Gastroesophageal sphincter (tissue), 3 donors: ENCODE results near the gene TPBGL.

ENCODE experiments used
- CTCF ChIP-seq, 4 experiments: fragments of 200-600 bp in 2 of 4; fragments of 450-650 bp in 2 of 4; sonication (generic) in 1 of 4; IDR thresholded peaks; one replicate each; pipeline ENCODE4 v1.5.1; 2017 to 2019; ENCODE audit warnings: antibody characterized with exemption in 4 of 4, mild to moderate bottlenecking in 2 of 4, moderate library complexity in 2 of 4
- EP300 ChIP-seq: sonication (generic); formaldehyde crosslinking; IDR thresholded peaks from one replicate; pipeline ENCODE4 v1.6.1; 2017; ENCODE audit warnings: antibody characterized with exemption, mild to moderate bottlenecking
- POLR2A ChIP-seq, 2 donors: fragments of 450-650 bp; IDR thresholded peaks; one replicate each; pipeline ENCODE4 v1.6.1; 2017; ENCODE audit warnings: antibody characterized with exemption in 2 of 2, mild to moderate bottlenecking in 2 of 2, moderate library complexity in 1 of 2
- POLR2AphosphoS5 ChIP-seq: sonication (generic); formaldehyde crosslinking; IDR thresholded peaks from one replicate; pipeline ENCODE4 v1.6.1; 2017; ENCODE audit warnings: antibody characterized with exemption

- TF ChIP-seq CTCF (IDR thresholded peaks at IDR 0.05) (no peak), EP300 (no peak), POLR2AphosphoS5 (no peak), POLR2A (IDR thresholded peaks at IDR 0.05) (no peak)
Observed at GRCh38 chr11:75240311-75241035, at the start of gene TPBGL.
